IMR-90 (cell line): ENCODE data around the gene ECM2. TPM values are rescaled to one million over a fixed set of nuclear protein-coding genes. Genes with fewer than 3 reads are reported as not detected.
"Not testable (repeated sequence)": the region's sequence is repeated elsewhere in the genome, so short reads cannot be mapped to it uniquely, and the experiment has no call there.

Source experiments
- ATAC-seq: fragments of 200-7000 bp; cut with Tn5 transposase; 2 replicates; pipeline ENCODE4 v1.9.1; 2020; ENCODE audit warnings: low read depth, mild to moderate bottlenecking, moderate library complexity
- BruUV-seq: library from RNA; stranded (reverse); fragments of 400-500 nt; replicated peaks from 2 replicates; lab custom pipeline; 2021; lab: Mats Ljungman, UMichigan
- CTCF ChIA-PET: fragments of 300-600 bp; formaldehyde crosslinking; extraction: SDS; loops from one replicate; lab custom pipeline; 2021; ENCODE audit warnings: antibody characterized with exemption; lab: Yijun Ruan, JAX
- POLR2A ChIA-PET: fragments of 300-600 bp; sonication (Branson Sonifier 250); formaldehyde crosslinking; loops from one replicate; lab custom pipeline; 2022; ENCODE audit warnings: antibody characterized with exemption; ENCODE audit not compliant: unreplicated experiment; lab: Charles Lee
- DNase-seq: peaks from one replicate; pipeline ENCODE4 v3.0.0; 2013
- H2AFZ ChIP-seq: replicated peaks from 2 replicates; pipeline ENCODE3; 2013; ENCODE audit warnings: low read length, mild to moderate bottlenecking; ENCODE audit not compliant: poor library complexity
- H2AK5ac ChIP-seq: 2 replicates; pipeline ENCODE4 v1.6.1; 2013; ENCODE audit warnings: low read depth, low read length, inconsistent platforms
- H2AK9ac ChIP-seq: replicated peaks from 2 replicates; pipeline ENCODE3; 2013; ENCODE audit warnings: mild to moderate bottlenecking, low read depth, low read length, moderate library complexity; ENCODE audit not compliant: poor library complexity
- H2BK120ac ChIP-seq: 2 replicates; pipeline ENCODE4 v1.6.1; 2013; ENCODE audit warnings: low read depth, low read length, inconsistent platforms
- H2BK15ac ChIP-seq: 3 replicates; pipeline ENCODE4 v1.6.1; 2013; ENCODE audit warnings: low read depth, low read length, inconsistent platforms
- H2BK20ac ChIP-seq: 2 replicates; pipeline ENCODE4 v1.6.1; 2013; ENCODE audit warnings: low read depth, mild to moderate bottlenecking, inconsistent platforms, low read length, moderate library complexity
- H2BK5ac ChIP-seq: 2 replicates; pipeline ENCODE4 v1.6.1; 2013; ENCODE audit warnings: mild to moderate bottlenecking, low read depth, low read length, inconsistent platforms; ENCODE audit not compliant: poor library complexity, severe bottlenecking
- H3K14ac ChIP-seq: replicated peaks from 2 replicates; pipeline ENCODE4 v1.6.1; 2013; ENCODE audit warnings: low read depth, low read length, inconsistent platforms
- H3K18ac ChIP-seq: 2 replicates; pipeline ENCODE4 v1.6.1; 2013; ENCODE audit warnings: low read depth, low read length, control low read depth
- H3K23ac ChIP-seq: 2 replicates; pipeline ENCODE4 v1.6.1; 2013; ENCODE audit warnings: low read depth, low read length, inconsistent platforms
- H3K27ac ChIP-seq: 2 replicates; pipeline ENCODE4 v1.5.1; 2013; ENCODE audit warnings: mild to moderate bottlenecking, control low read depth, low read length; ENCODE audit not compliant: insufficient read depth
- H3K27me3 ChIP-seq: 2 replicates; pipeline ENCODE4 v1.6.1; 2013; ENCODE audit warnings: low read length; ENCODE audit not compliant: control insufficient read depth, insufficient read depth
- H3K36me3 ChIP-seq: 2 replicates; pipeline ENCODE4 v1.6.1; 2013; ENCODE audit warnings: low read length, mixed read lengths; ENCODE audit not compliant: control insufficient read depth, insufficient read depth
- H3K4ac ChIP-seq: 2 replicates; pipeline ENCODE4 v1.6.1; 2013; ENCODE audit warnings: low read depth, low read length, inconsistent platforms
- H3K4me1 ChIP-seq: 2 replicates; pipeline ENCODE4 v1.6.1; 2013; ENCODE audit warnings: low read length, mixed read lengths; ENCODE audit not compliant: control insufficient read depth, insufficient read depth
- H3K4me2 ChIP-seq: 2 replicates; pipeline ENCODE4 v1.6.1; 2013; ENCODE audit warnings: low read depth, mild to moderate bottlenecking, control low read depth, low read length, moderate library complexity
- H3K4me3 ChIP-seq: 2 replicates; pipeline ENCODE4 v1.5.1; 2013; ENCODE audit warnings: low read depth, mild to moderate bottlenecking, control low read depth, low read length, moderate library complexity; ENCODE audit not compliant: insufficient read depth
- H3K56ac ChIP-seq: 2 replicates; pipeline ENCODE4 v1.6.1; 2013; ENCODE audit warnings: low read length, inconsistent platforms; ENCODE audit not compliant: insufficient read depth; ENCODE audit errors: extremely low read depth
- H3K79me1 ChIP-seq, 2 experiments: 2 replicates each; pipeline ENCODE4 v1.6.1; 2013; ENCODE audit warnings: low read length in 2 of 2, inconsistent platforms in 1 of 2, low read depth in 1 of 2
- H3K9ac ChIP-seq: 2 replicates; pipeline ENCODE4 v1.6.1; 2013; ENCODE audit warnings: low read depth, low read length, control low read depth
- H3K9me1 ChIP-seq: 2 replicates; pipeline ENCODE4 v1.6.1; 2013; ENCODE audit warnings: low read length, inconsistent platforms; ENCODE audit not compliant: insufficient read depth
- H3K9me3 ChIP-seq: 2 replicates; pipeline ENCODE4 v1.6.1; 2013; ENCODE audit warnings: low read length; ENCODE audit not compliant: control insufficient read depth, insufficient read depth
- H4K20me1 ChIP-seq: 2 replicates; pipeline ENCODE4 v1.6.1; 2013; ENCODE audit warnings: low read length, inconsistent platforms; ENCODE audit not compliant: insufficient read depth
- H4K5ac ChIP-seq: 2 replicates; pipeline ENCODE4 v1.6.1; 2013; ENCODE audit warnings: mild to moderate bottlenecking, low read depth, low read length, control low read depth
- H4K8ac ChIP-seq, 2 experiments: 2 replicates each; pipeline ENCODE4 v1.6.1; 2013; ENCODE audit warnings: low read depth in 2 of 2, low read length in 2 of 2, control low read depth in 1 of 2, inconsistent platforms in 1 of 2
- H4K91ac ChIP-seq: 2 replicates; pipeline ENCODE4 v1.6.1; 2013; ENCODE audit warnings: low read depth, low read length, inconsistent platforms; ENCODE audit not compliant: insufficient read depth
- WGBS, 2 experiments: methylation state at CpG; one replicate each; pipeline versions ENCODE4 v1.1.5 to v1.1.7; 2013; ENCODE audit warnings: missing lambda C conversion rate in 2 of 2; ENCODE audit not compliant: insufficient read length in 1 of 2; ENCODE audit errors: extremely low coverage in 2 of 2; 5-methylcytosine and 5-hydroxymethylcytosine counted together
- dilution Hi-C: fragments of 300-500 bp; cut with HindIII; formaldehyde crosslinking; loops from one replicate; pipeline ENCODE4 v1.14.3; 2018; ENCODE audit warnings: low sequenced_read_pairs; ENCODE audit not compliant: unreplicated experiment
- in situ Hi-C: fragments of 300-500 bp; cut with MboI; formaldehyde crosslinking; loops from 3 replicates; pipeline ENCODE4 v1.14.3; 2019; ENCODE audit warnings: low sequenced_read_pairs, inconsistent platforms, mixed read lengths
- intact Hi-C: fragments of 100-400 bp; cut with micrococcal nuclease; formaldehyde crosslinking; loops from 2 replicates; pipeline ENCODE4 v1.10.0; 2022
- polyA plus RNA-seq, 3 experiments: library from polyadenylated mRNA; depleted of rRNA; stranded (reverse); fragments of >200 nt; gene quantifications; 2 replicates each; pipeline ENCODE4 v1.2.3, GENCODE V29; 2012; ENCODE audit warnings: low replicate concordance in 1 of 3
- total RNA-seq: library from RNA; depleted of rRNA; stranded (reverse); fragments of >200 nt; gene quantifications from 2 replicates; pipeline ENCODE4 v1.2.3, GENCODE V29; 2012

Gene ECM2
- total and polyA plus RNA-seq, 2 of the 4 experiments (the other 2 are of a cell fraction): 0.26 to 0.36 TPM

- H3K9ac ChIP-seq, H4K20me1 ChIP-seq, intact Hi-C loops, H3K27me3 ChIP-seq, H3K56ac ChIP-seq, H2AFZ ChIP-seq, CTCF ChIA-PET, H2BK20ac ChIP-seq, H3K4me1 ChIP-seq, H2BK15ac ChIP-seq, POLR2A ChIA-PET, in situ Hi-C loops, H3K18ac ChIP-seq, H3K4me3 ChIP-seq, H3K9me1 ChIP-seq, H3K23ac ChIP-seq, H2BK120ac ChIP-seq, H4K91ac ChIP-seq, ATAC-seq, H3K27ac ChIP-seq, H2AK5ac ChIP-seq, H2AK9ac ChIP-seq, H3K14ac ChIP-seq, H3K4me2 ChIP-seq, H3K36me3 ChIP-seq, H3K79me1 ChIP-seq, H2BK5ac ChIP-seq, DNase-seq, dilution Hi-C loops, H4K5ac ChIP-seq, H4K8ac ChIP-seq, H3K9me3 ChIP-seq, H3K4ac ChIP-seq, BruUV-seq: not testable (repeated sequence)
- WGBS, 2 experiments: no CpG with 5 or more reads among the region's 2 CpGs
Measured at GRCh38 chr9:92571871-92572270, 36.1 kb upstream of the ECM2 start.
